DMS 273 (cell line): Measurements from ENCODE around the gene VPS33A.
A peak's percentile ranks its signal among the peaks of the same experiment; 100 is the strongest.
"Not testable (repeated sequence)": the region's sequence is repeated elsewhere in the genome, so short reads cannot be mapped to it uniquely, and the experiment has no call there.

Source experiments
- DNase-seq: peaks from one replicate; lab custom pipeline; 2025; ENCODE audit not compliant: unreplicated experiment; lab: John Stamatoyannopoulos, UW

Gene VPS33A

GRCh38 chr12:122205053-122205925 is 61.0 kb downstream of the VPS33A start:
- DNase-seq, result no peak

- DNase-seq, result peak; percentile 18
Measured at GRCh38 chr12:122204167-122205052, 61.9 kb downstream of the VPS33A start.

GRCh38 chr12:122203301-122204166 is 62.8 kb downstream of the VPS33A start, which contains the start of gene B3GNT4:
Gene B3GNT4 (plus strand): TSS chr12:122203709. CDS start chr12:122204619, 910 bp downstream.
- DNase-seq, result peak; percentile 68

- DNase-seq, result not testable (repeated sequence)
Measured at GRCh38 chr12:122202811-122203210, 63.5 kb downstream of the VPS33A start.

- peak; percentile 19 for DNase-seq
Measured at GRCh38 chr12:122202017-122202416, 64.3 kb downstream of the VPS33A start.

- no peak for DNase-seq
Measured at GRCh38 chr12:122201381-122201780, 64.9 kb downstream of the VPS33A start.

GRCh38 chr12:122200541-122201175 is 65.6 kb downstream of the VPS33A start:
- DNase-seq, result no peak

GRCh38 chr12:122199484-122200355 is 66.6 kb downstream of the VPS33A start:
- DNase-seq, result no peak

GRCh38 chr12:122197612-122197966 is 68.7 kb downstream of the VPS33A start:
- DNase-seq, result no peak

GRCh38 chr12:122195405-122195804 is 70.9 kb downstream of the VPS33A start:
- DNase-seq, result no peak

- no peak for DNase-seq
Measured at GRCh38 chr12:122194804-122195203, 71.5 kb downstream of the VPS33A start.

- no peak for DNase-seq
Measured at GRCh38 chr12:122192441-122192840, 73.9 kb downstream of the VPS33A start.

GRCh38 chr12:122190842-122191668 is 75.2 kb downstream of the VPS33A start:
- peak; percentile 73 for DNase-seq

GRCh38 chr12:122189626-122190475 is 76.4 kb downstream of the VPS33A start:
- no peak for DNase-seq

- DNase-seq, result no peak
Measured at GRCh38 chr12:122187466-122187865, 78.8 kb downstream of the VPS33A start.

- DNase-seq, result no peak
Measured at GRCh38 chr12:122185494-122186082, 80.7 kb downstream of the VPS33A start.

GRCh38 chr12:122185079-122185478 is 81.2 kb downstream of the VPS33A start:
- no peak for DNase-seq
